Amniotic stem cell (primary cell): ENCODE results near the gene GUCY2D.

Source experiments
- DNase-seq: peaks from one replicate; lab custom pipeline; 2025; lab: John Stamatoyannopoulos, UW

Gene GUCY2D

GRCh38 chr17:7992516-7992915 is 9.9 kb upstream of the GUCY2D start:
- no peak for DNase-seq

- no peak for DNase-seq
Observed at GRCh38 chr17:7992924-7993323, 9.5 kb upstream of the GUCY2D start.

- DNase-seq = no peak
Observed at GRCh38 chr17:7993972-7994589, 8.3 kb upstream of the GUCY2D start.

- DNase-seq = no peak
Observed at GRCh38 chr17:7995724-7996123, 6.7 kb upstream of the GUCY2D start.

- DNase-seq = no peak
Observed at GRCh38 chr17:7997186-7997585, 5.2 kb upstream of the GUCY2D start.

- no peak for DNase-seq
Observed at GRCh38 chr17:8002721-8003593, 542 bp downstream of the GUCY2D start.

GRCh38 chr17:8003594-8004181 is 1.3 kb downstream of the GUCY2D start:
- DNase-seq = no peak

- no peak for DNase-seq
Observed at GRCh38 chr17:8004899-8005298, 2.5 kb downstream of the GUCY2D start.

GRCh38 chr17:8005357-8005756 is 2.9 kb downstream of the GUCY2D start:
- no peak for DNase-seq

GRCh38 chr17:8005967-8006730 is 3.7 kb downstream of the GUCY2D start:
- no peak for DNase-seq

GRCh38 chr17:8006836-8007680 is 4.6 kb downstream of the GUCY2D start:
- DNase-seq = no peak

GRCh38 chr17:8007836-8008235 is 5.4 kb downstream of the GUCY2D start:
- no peak for DNase-seq

GRCh38 chr17:8012045-8012580 is 9.7 kb downstream of the GUCY2D start:
- no peak for DNase-seq

- DNase-seq = no peak
Observed at GRCh38 chr17:8012996-8013640, 10.7 kb downstream of the GUCY2D start.

GRCh38 chr17:8013731-8014557 is 11.5 kb downstream of the GUCY2D start:
- no peak for DNase-seq

- no peak for DNase-seq
Observed at GRCh38 chr17:8014558-8014850, 12.1 kb downstream of the GUCY2D start.

GRCh38 chr17:8015236-8015956 is 13.0 kb downstream of the GUCY2D start:
- DNase-seq = no peak

GRCh38 chr17:8015957-8016631 is 13.7 kb downstream of the GUCY2D start:
- no peak for DNase-seq
